Measurements from ENCODE around the gene NUDCD3. TPM values are rescaled to one million over a fixed set of nuclear protein-coding genes. Genes with fewer than 3 reads are reported as not detected.
A peak's percentile ranks its signal among the peaks of the same experiment; 100 is the strongest.

The NUDCD3 gene
- total and polyA plus RNA-seq, 4 experiments from 2014 or later, result 55.2 to 108 (median 80.9) TPM

DNA sequence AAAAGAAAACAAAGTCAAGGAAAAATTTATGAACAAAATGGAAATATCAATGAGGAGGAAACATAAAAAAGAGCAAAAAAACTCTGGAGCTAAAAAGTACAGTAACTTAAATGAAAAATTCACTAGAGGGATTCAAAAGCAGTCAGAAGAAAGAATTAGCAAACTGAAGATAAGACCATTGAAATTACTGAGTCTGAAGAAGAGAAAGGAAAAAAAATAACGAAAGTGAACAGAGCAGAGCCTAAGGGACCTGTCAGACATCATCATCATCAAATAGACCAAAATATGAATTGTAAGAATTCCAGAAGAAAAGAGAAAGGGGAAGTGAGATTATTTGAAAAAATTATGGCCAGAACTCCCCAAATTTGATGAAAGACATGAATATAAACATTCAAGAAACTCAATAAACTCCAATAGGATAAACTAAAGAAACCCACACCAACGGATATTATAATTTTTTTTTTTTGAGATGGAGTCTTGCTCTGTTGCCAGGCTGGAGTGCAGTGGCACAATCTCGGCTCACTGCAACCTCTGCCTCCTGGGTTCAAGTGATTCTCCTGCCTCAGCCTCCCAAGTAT is 34.4 kb upstream of the NUDCD3 start:
- ChIA-PET CTCF (ENCODE audit: partially characterized antibody) (interaction anchor here (1.9 kb wide), 1 partner anchor 40 kb away, joined by 4 read pairs; no protein-coding TSS in a partner anchor), POLR2A (ENCODE audit: partially characterized antibody) (no interaction called here)
- Mint-ChIP-seq H3K9me3 (peaks cover 5 to 48% (median 22%) of the 10 kb centered on the region in 8 donors), H3K36me3 (peaks cover 0 to 6% of the 10 kb centered on the region in 2 donors), H3K4me1 (no peaks in the 10 kb centered on the region), H3K27ac (no peak overlapping the region), H3K27me3 (peaks cover 8 to 12% of the 10 kb centered on the region in 2 donors), H3K4me3 (no peak overlapping the region)
- DNase-seq, result no peak
- no peak overlapping the region for H3K27ac ChIP-seq (ENCODE audit: low read depth, low read length)
- H3K9me3 ChIP-seq (ENCODE audit: control insufficient read depth in 1 of 2, low read length in 2 of 2), result no peaks in the 10 kb centered on the region
- H3K4me3 ChIP-seq (ENCODE audit: low read length in 2 of 2), result no peak overlapping the region
- no peaks in the 10 kb centered on the region for H3K36me3 ChIP-seq (ENCODE audit: insufficient read depth, low read length)
- H3K4me1 ChIP-seq (ENCODE audit: insufficient read depth, low read length), result no peaks in the 10 kb centered on the region
- intact Hi-C loops (cut with micrococcal nuclease), result no loop called here
- no peaks in the 10 kb centered on the region for H3K27me3 ChIP-seq (ENCODE audit: insufficient read depth, low read length)

DNA sequence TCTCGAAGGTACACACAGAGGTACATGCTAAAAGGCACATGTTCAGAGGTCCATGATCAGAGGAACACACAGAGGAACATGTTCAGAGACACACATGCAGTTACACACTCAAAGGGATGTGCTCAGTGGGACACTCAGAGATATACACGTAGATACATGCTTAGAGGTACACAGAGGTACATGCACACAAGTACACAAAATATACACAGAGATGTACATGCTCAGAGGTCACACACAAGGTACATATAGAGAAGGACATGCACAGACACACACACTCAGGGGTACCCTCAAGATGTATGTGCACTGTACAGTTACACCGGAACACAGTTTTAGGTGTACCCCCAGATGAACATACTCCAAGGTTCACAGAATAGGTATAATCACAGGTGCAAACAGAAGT is 31.9 kb upstream of the NUDCD3 start:
- POLR2A ChIA-PET (ENCODE audit: partially characterized antibody), result no interaction called here
- CTCF ChIA-PET (ENCODE audit: partially characterized antibody), result no interaction called here
- Mint-ChIP-seq H3K27ac (no peak overlapping the region), H3K27me3 (peaks cover 8 to 12% of the 10 kb centered on the region in 2 donors), H3K9me3 (peaks cover 5 to 41% (median 22%) of the 10 kb centered on the region in 8 donors), H3K36me3 (peaks cover 0 to 6% of the 10 kb centered on the region in 2 donors), H3K4me1 (no peaks in the 10 kb centered on the region), H3K4me3 (no peak overlapping the region)
- H3K27ac ChIP-seq (ENCODE audit: low read depth, low read length), result no peak overlapping the region
- no peaks in the 10 kb centered on the region for H3K4me1 ChIP-seq (ENCODE audit: insufficient read depth, low read length)
- DNase-seq, result no peak
- no peak overlapping the region for H3K4me3 ChIP-seq (ENCODE audit: low read length in 2 of 2)
- H3K9me3 ChIP-seq (ENCODE audit: control insufficient read depth in 1 of 2, low read length in 2 of 2), result no peaks in the 10 kb centered on the region
- intact Hi-C loops (cut with micrococcal nuclease), result no loop called here
- H3K36me3 ChIP-seq (ENCODE audit: insufficient read depth, low read length), result no peaks in the 10 kb centered on the region
- no peaks in the 10 kb centered on the region for H3K27me3 ChIP-seq (ENCODE audit: insufficient read depth, low read length)

DNA sequence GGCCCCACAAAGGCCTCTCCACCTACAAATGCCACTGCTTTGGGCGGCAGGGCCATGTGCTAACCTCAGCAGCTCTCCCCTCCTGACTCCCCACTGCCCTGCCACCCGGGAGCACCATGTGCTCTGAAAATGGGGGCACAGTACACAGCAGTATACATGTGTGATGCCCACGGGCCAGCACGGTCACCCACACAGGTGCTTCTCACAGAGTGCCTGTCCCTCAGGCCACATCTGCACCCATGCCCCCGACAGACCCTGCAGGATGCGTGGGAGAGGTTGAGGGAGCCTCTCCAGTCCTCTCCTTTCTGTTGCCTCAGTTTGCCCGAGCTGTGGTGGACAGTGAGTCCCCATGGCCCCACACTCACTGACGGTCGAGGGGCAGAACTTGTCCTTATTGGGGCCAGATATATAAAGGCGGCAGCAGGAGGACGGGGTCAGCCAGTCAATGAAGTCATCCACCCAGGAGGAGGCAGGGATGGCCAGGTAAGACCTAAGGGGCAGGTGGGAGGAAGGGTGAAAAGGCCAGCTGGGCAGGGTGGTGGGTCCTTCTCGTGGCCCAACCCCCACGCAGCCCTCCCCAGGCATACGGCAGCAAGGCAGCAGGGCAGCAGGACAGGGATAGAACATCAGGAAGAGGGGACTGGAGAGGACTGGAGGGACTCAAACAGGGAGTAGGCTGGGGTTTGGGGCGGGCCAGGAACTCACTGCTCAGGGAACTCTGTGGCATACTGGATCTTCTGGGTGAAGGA is 31.1 kb upstream of the NUDCD3 start:
- intact Hi-C loops (cut with micrococcal nuclease), result no loop called here
- peaks cover 5 to 35% (median 19%) of the 10 kb centered on the region in 8 donors for H3K9me3 Mint-ChIP-seq
- peak overlapping the region in 1 of 8 donors; percentile 42 for H3K4me3 Mint-ChIP-seq
- ChIA-PET POLR2A (ENCODE audit: partially characterized antibody) (no interaction called here), CTCF (ENCODE audit: partially characterized antibody) (no interaction called here)
- H3K27me3 Mint-ChIP-seq, result peaks cover 8 to 12% of the 10 kb centered on the region in 2 donors
- H3K27me3 ChIP-seq (ENCODE audit: insufficient read depth, low read length), result no peaks in the 10 kb centered on the region
- no peaks in the 10 kb centered on the region for H3K9me3 ChIP-seq (ENCODE audit: control insufficient read depth in 1 of 2, low read length in 2 of 2)
- no peak overlapping the region for H3K27ac ChIP-seq (ENCODE audit: low read depth, low read length)
- H3K4me1 Mint-ChIP-seq, result no peaks in the 10 kb centered on the region
- H3K36me3 ChIP-seq (ENCODE audit: insufficient read depth, low read length), result no peaks in the 10 kb centered on the region
- H3K4me1 ChIP-seq (ENCODE audit: insufficient read depth, low read length), result no peaks in the 10 kb centered on the region
- peaks cover 0 to 6% of the 10 kb centered on the region in 2 donors for H3K36me3 Mint-ChIP-seq
- no peak for DNase-seq
- no peak overlapping the region for H3K4me3 ChIP-seq (ENCODE audit: low read length in 2 of 2)
- H3K27ac Mint-ChIP-seq, result no peak overlapping the region

DNA sequence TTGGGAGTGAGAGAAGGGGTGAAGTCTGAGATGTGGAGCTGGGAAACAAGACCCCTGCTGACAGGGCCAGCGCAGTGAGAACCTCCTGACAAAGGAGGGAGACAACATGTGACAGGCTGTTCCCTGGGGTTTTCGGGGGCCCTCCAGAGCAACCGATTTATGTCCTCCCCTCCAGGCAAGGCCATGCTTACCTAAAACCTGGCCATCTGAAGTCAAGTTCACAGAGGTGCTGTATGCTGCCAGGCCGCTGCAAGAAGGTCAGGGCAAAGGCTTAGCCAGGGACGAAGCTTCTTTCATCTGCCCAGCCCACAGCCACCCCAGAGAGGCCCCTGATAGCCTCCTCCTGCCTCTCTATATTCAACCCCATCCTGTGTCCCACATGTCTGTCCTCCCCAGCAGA is 30.1 kb upstream of the NUDCD3 start:
- CTCF ChIA-PET (ENCODE audit: partially characterized antibody), result no interaction called here
- Histone ChIP-seq H3K9me3 (ENCODE audit: control insufficient read depth in 1 of 2, low read length in 2 of 2) (no peaks in the 10 kb centered on the region), H3K36me3 (ENCODE audit: insufficient read depth, low read length) (no peaks in the 10 kb centered on the region), H3K27me3 (ENCODE audit: insufficient read depth, low read length) (no peaks in the 10 kb centered on the region), H3K27ac (ENCODE audit: low read depth, low read length) (no peak overlapping the region), H3K4me3 (ENCODE audit: low read length in 2 of 2) (no peak overlapping the region), H3K4me1 (ENCODE audit: insufficient read depth, low read length) (no peaks in the 10 kb centered on the region)
- intact Hi-C loops (cut with micrococcal nuclease), result no loop called here
- H3K9me3 Mint-ChIP-seq, result peaks cover 5 to 27% (median 15%) of the 10 kb centered on the region in 8 donors
- POLR2A ChIA-PET (ENCODE audit: partially characterized antibody), result no interaction called here
- no peaks in the 10 kb centered on the region for H3K4me1 Mint-ChIP-seq
- peaks cover 8 to 12% of the 10 kb centered on the region in 2 donors for H3K27me3 Mint-ChIP-seq
- H3K27ac Mint-ChIP-seq, result no peak overlapping the region
- DNase-seq, result no peak
- H3K4me3 Mint-ChIP-seq, result no peak overlapping the region
- peaks cover 0 to 6% of the 10 kb centered on the region in 2 donors for H3K36me3 Mint-ChIP-seq

DNA sequence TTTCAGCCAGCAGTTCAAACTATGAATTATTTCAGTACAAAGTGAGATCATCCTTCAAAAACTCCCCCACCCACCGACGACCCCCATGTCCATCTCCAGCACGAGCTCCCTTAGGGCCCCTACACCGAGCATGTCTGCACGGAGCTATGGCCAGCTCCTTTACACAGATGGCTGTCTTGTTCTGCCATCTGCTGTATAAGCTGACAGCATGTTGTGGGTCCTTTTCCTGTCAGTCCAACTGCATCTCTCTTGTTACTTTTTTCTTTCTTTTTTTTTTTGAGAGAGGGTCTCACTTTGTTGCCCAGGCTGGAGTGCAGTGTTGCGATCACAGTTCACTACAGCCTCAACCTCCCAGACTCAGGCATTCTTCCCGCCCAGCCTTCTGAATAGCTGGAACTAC is 29.1 kb upstream of the NUDCD3 start:
- ChIA-PET POLR2A (ENCODE audit: partially characterized antibody) (no interaction called here), CTCF (ENCODE audit: partially characterized antibody) (no interaction called here)
- Mint-ChIP-seq H3K9me3 (peaks cover 5 to 19% (median 8%) of the 10 kb centered on the region in 8 donors), H3K27ac (no peak overlapping the region), H3K27me3 (peaks cover 8 to 12% of the 10 kb centered on the region in 2 donors), H3K4me1 (no peaks in the 10 kb centered on the region), H3K36me3 (no peaks in the 10 kb centered on the region), H3K4me3 (no peak overlapping the region)
- Histone ChIP-seq H3K27ac (ENCODE audit: low read depth, low read length) (no peak overlapping the region), H3K27me3 (ENCODE audit: insufficient read depth, low read length) (no peaks in the 10 kb centered on the region), H3K9me3 (ENCODE audit: control insufficient read depth in 1 of 2, low read length in 2 of 2) (no peaks in the 10 kb centered on the region), H3K4me3 (ENCODE audit: low read length in 2 of 2) (no peak overlapping the region), H3K4me1 (ENCODE audit: insufficient read depth, low read length) (no peaks in the 10 kb centered on the region), H3K36me3 (ENCODE audit: insufficient read depth, low read length) (no peaks in the 10 kb centered on the region)
- DNase-seq, result no peak
- intact Hi-C loops (cut with micrococcal nuclease), result no loop called here

DNA sequence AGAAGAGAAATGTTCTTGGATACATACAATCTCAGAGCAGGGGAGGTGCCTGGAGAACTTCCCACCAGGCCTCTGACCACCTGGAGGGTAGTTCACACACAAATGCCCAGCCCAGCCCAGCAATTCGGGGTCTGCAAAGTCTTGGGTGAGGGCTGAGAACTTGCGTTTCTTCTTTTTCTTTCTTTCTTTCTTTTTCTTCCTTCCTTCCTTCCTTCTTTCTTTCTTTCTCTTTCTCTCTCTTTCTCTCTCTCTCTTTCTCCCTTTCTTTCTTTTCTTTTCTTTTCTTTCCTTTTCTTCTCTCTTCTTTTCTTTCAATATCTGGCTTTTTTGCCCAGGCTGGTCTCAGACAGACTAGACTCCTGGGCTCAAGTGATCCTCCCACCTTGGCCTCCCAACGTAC is 28.3 kb upstream of the NUDCD3 start:
- peaks cover 0 to 11% (median 1%) of the 10 kb centered on the region in 8 donors for H3K9me3 Mint-ChIP-seq
- no peaks in the 10 kb centered on the region for H3K4me1 Mint-ChIP-seq
- H3K4me3 ChIP-seq (ENCODE audit: low read length in 2 of 2), result no peak overlapping the region
- H3K4me1 ChIP-seq (ENCODE audit: insufficient read depth, low read length), result no peaks in the 10 kb centered on the region
- POLR2A ChIA-PET (ENCODE audit: partially characterized antibody), result no interaction called here
- H3K27me3 Mint-ChIP-seq, result peaks cover 4 to 12% of the 10 kb centered on the region in 2 donors
- no peak for DNase-seq
- CTCF ChIA-PET (ENCODE audit: partially characterized antibody), result no interaction called here
- no peak overlapping the region for H3K27ac Mint-ChIP-seq
- H3K9me3 ChIP-seq (ENCODE audit: control insufficient read depth in 1 of 2, low read length in 2 of 2), result no peaks in the 10 kb centered on the region
- no peak overlapping the region for H3K27ac ChIP-seq (ENCODE audit: low read depth, low read length)
- no peaks in the 10 kb centered on the region for H3K36me3 ChIP-seq (ENCODE audit: insufficient read depth, low read length)
- H3K36me3 Mint-ChIP-seq, result no peaks in the 10 kb centered on the region
- intact Hi-C loops (cut with micrococcal nuclease), result no loop called here
- no peak overlapping the region for H3K4me3 Mint-ChIP-seq
- H3K27me3 ChIP-seq (ENCODE audit: insufficient read depth, low read length), result no peaks in the 10 kb centered on the region

DNA sequence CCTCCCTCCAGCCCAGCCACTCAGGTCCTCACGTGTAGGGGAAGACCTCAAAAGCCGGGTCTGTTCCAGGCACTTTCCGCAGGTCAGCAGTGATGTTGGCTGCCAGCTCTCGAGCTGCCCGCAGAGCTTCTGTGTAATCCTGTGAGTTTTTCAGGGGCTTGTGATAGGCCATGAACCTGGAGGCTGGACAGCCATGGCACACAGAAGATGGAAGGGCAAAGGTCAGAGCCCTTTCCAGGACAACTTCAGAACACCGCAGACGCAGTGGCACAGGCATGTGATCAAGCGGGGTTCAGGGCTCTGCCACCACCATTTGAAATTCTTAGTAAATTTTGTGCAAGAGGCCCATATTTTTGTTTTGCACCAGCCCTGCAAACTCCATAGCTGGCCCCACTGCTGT is 26.7 kb upstream of the NUDCD3 start:
- Mint-ChIP-seq H3K27ac (no peak overlapping the region), H3K4me3 (no peak overlapping the region), H3K27me3 (peaks cover 4 to 10% of the 10 kb centered on the region in 2 donors), H3K36me3 (no peaks in the 10 kb centered on the region), H3K9me3 (no peaks in the 10 kb centered on the region), H3K4me1 (no peaks in the 10 kb centered on the region)
- POLR2A ChIA-PET (ENCODE audit: partially characterized antibody), result interaction anchor here (0.9 kb wide), 1 partner anchor 453 kb away, joined by 3 read pairs; no protein-coding TSS in a partner anchor
- Histone ChIP-seq H3K27ac (ENCODE audit: low read depth, low read length) (no peak overlapping the region), H3K4me3 (ENCODE audit: low read length in 2 of 2) (no peak overlapping the region), H3K9me3 (ENCODE audit: control insufficient read depth in 1 of 2, low read length in 2 of 2) (no peaks in the 10 kb centered on the region), H3K4me1 (ENCODE audit: insufficient read depth, low read length) (no peaks in the 10 kb centered on the region), H3K36me3 (ENCODE audit: insufficient read depth, low read length) (no peaks in the 10 kb centered on the region), H3K27me3 (ENCODE audit: insufficient read depth, low read length) (no peaks in the 10 kb centered on the region)
- intact Hi-C loops (cut with micrococcal nuclease), result no loop called here
- CTCF ChIA-PET (ENCODE audit: partially characterized antibody), result no interaction called here
- DNase-seq, result no peak
